HG03159 (cell line): ENCODE measurements around the gene IRAK3.
"Not testable (repeated sequence)": the region's sequence is repeated elsewhere in the genome, so short reads cannot be mapped to it uniquely, and the experiment has no call there.

Experiments used
- ATAC-seq: cut with Tn5 transposase; IDR thresholded peaks from one replicate; pipeline ENCODE4 v1.9.1; 2021; ENCODE audit warnings: mild to moderate bottlenecking, moderate library complexity; ENCODE audit not compliant: unreplicated experiment

Gene IRAK3

DNA sequence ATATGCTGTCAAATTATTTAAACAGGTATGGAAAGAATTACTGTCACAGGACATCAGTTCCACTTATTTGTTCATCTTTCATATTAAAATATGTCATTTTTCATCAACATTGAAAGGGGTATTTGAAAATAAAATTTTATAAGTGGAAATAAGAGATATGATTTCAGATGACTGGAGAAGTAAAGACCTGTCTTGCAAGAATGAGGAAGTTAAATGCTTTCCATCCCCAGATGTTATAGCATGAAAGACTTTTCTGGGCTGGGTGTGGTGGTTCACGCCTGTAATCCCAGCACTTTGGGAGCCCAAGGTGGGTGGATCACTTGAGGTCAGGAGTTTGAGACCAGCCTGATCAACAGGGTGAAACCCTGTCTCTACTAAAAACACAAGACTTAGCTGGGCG is 22.6 kb downstream of the IRAK3 start:
- not testable (repeated sequence) for ATAC-seq

DNA sequence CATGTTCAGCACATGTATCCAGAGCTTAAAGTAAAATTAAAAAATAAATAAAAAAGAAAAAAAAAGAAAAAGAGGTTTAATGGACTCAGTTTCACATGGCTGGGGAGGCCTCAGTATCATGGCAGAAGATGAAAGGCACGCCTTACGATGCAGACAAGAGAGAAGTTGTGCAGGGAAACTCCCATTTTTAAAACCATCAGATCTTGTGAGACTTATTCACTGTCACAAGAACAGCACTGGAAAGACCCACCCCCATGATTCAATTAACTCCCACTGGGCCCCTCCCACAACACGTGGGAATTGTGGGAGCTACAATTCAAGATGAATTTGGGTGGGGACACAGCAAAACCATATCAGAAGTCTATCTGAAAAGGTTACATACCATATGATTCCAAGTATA is 24.0 kb downstream of the IRAK3 start:
- not testable (repeated sequence) for ATAC-seq

DNA sequence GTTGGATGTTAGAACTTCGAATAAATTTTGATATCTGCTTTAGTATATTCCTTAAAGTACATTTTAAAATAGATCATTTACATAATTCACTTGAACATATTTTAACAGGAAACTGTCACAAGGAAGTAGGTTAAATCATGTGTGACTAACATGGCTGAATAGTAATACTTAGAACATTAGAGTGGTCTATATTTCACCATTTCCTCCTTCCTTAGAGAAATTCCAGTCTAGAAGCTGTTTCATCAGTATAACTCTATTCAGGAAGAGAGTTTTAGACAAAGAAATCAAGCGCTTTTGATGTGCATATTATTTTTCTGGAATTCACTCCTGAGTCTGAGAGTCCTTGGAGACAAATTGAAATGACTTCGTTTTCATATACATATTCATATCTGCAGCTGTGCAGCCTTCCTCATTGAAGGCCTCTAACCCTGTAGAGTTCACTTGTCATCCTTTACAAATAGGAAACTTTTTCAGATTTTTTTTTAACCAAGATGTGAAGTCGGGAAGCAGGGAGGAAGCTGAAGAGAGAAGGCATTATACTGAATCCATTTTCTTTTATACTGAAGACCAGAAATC is 28.4 kb downstream of the IRAK3 start:
- ATAC-seq = no peak

DNA sequence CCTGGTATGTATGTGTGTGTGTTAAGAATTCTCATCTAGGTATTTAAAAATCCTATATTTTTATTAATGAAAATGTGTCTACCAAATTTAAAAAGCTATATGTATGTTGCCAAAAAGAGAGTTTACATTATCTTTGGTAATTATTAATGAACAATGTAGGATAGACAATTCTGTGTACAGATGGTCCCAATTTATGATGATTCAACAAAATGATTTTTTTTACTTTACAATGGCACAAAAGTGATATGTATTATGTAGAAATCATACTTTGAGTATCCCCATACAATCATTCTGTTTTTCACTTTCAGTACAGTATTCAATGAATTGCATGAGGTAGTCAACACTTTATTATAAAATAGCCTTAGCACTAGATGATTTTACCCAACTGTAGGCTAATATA is 39.4 kb downstream of the IRAK3 start:
- ATAC-seq = no peak

DNA sequence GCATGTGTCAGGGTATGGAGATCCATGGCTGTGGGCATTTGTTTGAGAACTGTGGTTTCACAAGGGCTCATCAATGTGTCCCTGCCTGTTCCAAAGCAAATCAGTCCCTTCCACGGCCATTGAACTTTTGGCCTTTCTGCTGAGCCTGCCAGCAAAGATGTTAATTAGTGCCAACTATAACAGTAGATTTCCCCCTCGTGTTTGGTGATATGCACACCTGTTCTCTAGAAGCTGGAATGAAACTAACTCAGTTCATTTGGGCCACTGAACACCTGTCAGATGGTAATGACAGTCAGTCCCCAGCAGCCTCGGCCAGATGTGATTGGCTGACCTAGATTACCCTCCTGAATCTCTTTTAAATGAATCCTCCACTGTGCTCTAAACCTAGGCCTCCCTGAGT is 43.2 kb downstream of the IRAK3 start:
- ATAC-seq = peak; percentile 43

DNA sequence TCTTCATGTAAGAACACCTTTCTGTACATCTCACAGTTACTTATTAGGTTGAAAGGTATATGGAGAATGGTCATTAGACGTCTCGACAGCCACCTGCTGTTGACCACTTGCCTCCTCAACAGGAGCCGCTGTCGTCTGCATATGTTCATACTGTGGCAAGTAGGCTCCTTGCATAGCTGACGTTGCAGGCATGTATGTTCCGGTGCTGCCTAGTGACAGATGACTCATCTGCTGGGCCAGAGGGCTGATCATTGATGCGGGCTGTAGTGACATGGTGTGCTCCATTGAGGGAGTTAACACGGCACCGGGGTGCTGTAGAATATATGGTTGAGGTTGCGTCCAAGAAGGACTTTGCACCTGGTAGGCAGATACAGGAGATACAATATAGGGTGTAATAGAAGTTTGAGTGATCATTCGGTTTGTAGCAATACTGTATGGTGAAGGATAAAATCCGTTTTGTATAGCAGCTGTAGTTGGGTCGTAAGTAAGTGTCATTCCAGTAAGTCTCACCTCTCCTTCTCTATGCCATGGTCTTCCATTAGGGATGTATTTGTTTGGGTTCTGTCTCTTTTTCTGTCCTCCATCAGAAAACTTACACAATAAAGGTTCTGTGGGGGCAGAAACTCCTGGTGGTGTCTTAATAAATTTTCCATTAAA is 45.2 kb downstream of the IRAK3 start:
- peak; percentile 78 for ATAC-seq

DNA sequence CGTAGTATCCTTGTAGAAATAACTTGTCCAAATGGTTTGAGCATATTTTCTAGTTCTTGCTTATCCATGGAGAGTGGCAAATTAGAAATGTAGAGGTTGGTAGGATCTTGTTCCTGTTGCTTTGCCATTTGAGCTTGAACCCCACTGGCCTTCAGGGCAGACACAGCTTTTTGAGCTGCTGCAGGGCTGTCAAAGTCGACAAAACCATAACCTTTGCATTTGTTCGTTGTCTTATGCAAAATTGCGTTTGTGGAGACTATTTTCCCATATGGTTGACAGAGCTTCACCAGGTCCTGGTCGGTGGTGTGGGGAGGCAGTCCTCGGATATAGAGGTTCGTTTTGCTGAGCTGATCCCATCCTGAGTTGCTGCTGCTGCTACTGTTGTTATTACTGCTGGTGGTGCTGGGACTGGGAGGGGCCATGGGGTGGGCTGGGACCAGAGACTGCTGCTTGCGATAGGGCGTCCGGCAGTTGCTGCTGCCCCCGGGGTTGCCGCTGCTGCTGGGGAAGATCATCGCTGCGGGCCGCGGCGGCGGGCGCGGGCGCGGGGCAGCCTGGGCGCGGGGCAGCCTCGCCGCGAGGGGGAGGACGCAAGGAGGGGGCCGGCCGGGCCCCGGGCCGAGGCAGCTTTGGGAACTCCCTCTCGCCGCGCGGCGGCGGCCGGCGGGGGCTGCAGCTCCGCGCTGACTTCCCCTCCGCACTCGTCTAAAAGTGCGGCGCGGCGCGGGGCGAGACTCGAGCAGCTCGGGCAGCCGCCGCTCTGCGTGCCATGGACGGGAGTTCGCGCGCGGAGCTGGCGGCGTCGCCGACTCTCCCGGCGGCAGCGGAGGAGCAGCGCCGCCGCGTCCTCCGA is 46.0 kb downstream of the IRAK3 start:
- peak; percentile 45 for ATAC-seq

DNA sequence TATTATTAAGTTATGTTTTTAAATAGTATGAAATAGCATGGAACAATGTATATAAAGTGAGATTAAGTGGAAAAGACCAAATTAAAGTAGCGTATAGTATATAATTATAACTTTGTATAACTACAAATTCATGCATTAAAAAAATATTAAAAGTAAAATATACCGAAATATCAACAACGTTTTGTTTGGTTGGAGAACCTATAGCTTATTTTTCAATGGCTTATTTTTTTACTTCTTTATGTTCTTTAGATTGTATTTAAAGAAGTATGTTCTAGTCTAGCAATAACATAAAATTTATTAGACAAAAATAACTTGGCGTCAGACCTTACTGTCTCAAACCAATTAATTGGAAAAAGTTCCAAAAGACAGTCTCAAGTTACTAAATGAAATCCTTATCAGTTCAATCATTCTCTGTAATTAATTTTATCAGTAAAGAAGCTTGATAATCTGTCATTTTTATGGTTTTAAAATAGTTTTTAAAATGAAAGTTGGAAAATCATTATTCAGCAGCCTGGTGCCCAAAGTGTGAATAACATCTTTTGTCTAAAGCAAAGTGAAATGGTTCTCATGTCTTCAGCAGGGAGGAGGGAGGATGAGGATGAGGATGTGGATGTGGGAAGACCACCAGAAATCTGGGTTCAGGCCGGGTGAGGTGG is 46.7 kb downstream of the IRAK3 start:
- ATAC-seq = no peak

DNA sequence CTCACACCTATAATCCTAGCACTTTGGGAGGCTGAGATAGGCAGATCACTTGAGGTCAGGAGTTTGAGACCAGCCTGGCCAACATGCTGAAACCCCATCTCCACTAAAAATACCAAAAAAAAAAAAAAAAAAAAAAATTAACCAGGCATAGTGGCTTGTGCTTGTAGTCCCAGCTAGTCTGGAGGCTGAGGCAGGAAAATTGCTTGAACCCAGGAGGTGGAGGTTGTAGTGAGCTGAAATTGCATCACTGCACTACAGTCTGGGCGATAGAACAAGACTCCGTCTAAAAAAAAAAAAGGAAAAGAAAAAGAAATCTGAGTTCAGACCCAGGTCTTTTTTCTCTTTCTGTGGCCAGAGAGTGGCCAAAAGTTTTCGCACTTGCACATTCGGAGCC is 47.3 kb downstream of the IRAK3 start:
- not testable (repeated sequence) for ATAC-seq

DNA sequence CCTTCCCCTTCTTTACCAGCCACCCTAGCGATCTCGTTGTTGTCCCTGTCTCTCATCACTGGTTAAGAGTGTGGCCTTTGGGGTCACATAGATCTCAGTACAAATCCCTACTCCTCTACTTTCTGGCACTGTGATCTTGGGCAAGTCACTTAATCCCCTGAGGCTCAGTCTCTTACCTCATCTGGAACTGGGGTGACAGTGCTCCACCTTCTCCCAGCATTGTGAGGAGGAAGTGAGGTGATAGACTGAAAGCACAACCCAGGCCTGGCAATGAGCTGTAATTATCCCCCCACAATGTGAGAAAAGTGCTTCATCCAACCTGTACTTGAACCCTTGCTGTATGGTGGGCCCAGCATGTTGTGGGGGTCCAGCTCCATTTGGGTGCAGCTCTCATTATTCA is 48.0 kb downstream of the IRAK3 start:
- no peak for ATAC-seq

DNA sequence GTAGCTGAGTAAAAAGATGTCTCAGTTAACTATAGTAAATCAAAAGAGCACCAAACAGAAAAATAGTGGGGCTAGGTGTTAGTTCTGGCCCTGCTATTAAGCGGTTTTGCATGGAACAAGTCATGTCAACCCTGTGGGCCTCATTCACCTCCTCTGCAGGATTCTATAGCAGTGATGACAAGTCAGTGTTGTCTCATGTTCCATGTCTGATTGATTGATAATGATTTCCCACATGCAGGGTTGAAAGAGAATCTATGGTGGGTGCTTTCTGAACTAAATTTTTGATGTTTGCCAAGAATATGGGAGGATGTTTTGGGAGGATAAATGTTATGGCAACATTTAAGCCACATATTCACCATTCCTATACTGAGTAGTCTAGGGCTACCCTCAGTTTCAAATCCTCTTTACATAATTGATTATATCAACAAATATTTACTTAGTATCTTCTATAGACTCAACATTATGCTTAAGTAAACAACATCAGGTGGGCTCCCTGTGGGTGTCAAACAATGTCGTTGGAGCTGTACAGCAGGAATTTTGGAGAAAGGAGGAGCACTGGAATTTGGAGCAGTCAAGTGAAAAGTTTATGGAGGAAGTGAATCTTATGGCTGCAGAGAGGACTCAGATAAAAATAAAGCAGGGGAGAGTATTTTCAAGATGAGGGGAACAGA is 48.6 kb downstream of the IRAK3 start:
- no peak for ATAC-seq

DNA sequence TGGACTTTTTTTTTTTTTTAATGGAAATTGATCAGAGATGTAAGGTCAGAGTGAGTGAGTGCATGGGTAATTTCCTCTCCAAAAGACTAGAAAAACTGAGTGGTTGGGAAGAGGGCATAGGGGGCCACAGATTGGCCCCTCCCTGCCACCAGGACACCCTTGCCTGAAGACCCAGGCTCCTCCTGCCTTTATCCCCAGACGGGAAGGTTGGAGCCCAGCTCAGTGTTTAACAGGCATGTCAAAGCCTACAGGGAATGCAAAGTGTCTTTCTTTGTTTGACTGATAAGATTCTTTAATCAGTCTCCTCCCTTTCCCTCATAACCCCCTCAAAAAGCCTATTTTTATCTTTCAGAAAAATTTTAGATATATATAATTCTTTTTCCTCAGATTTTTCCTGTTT is 50.3 kb downstream of the IRAK3 start:
- ATAC-seq = no peak

DNA sequence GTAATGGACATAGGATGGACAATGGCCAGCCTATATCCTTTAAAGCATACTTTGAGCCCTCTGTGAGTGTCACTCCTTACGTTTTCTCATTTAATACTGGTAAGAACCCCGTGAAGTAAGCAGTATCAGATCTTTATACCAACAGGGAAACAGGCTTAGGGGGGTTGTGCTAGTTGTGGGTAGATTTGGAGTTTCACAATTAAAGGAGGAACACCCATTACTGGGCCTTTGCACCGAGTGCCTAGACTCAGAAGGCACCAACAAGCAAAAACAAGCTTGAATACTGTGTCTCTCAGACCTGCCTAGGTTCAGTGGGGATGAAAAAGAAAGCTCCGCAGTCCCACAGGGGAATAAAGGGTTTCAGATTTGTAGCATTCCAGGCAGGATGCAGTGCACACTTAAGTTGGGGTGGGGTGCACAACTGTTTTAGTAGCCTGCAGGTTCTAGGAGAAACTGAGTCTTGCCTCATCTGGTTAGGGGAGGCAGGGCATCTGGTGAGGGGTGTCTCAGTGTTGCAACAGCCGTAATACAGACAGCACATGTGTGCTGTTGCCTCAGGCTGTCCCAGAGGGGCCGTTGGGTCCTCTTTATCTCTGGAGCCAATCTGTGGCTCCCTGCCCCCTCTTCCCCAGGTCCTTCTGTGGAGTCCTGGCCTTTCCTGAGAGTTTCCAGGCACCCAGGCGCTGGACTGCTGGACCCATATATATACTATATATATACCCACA is 51.2 kb downstream of the IRAK3 start:
- no peak for ATAC-seq

DNA sequence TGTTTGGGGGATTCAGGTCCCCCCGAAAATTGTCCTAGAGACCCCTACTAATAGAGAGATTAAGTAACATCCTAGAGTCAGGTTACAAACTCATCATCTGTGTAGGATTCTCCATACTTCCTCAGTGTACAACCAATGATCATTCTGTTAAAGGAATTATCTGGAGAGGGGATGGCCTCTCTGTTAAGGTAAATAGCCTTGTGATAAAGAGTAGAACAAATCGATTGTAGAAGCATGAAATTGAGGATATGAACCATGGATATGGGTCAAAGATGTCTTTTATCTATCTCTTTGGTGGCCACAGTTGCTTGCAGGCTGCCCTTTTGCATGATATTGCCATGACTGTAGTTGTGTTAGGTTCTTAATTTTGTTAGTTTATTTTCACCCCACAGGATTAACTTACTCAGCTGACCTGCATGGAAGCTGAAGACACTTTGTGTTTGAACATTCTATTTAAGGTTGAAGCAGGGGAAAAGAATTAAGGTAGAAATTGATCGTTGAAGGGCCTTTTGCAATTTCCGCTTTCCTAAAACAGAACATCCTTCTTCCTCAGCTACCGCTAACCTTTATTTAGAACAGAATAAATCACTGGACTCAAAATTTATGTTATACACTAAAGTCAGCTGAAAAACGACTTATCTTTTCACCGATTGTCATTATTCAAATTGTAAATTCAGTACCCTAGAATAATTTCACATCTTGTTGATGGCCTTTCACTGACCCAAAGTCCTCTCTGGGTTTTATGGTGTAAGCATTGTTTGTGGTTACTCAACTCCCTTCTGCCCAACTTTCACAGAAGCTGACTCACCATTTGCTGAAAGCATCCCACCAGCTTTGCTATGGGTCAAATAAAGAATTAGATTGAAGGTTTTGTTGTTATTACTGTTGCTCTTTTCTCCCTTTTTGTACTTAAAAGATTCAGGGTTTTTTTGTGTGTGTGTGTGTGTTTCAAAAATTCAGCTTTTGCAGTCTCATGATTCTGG is 52.3 kb downstream of the IRAK3 start:
- no peak for ATAC-seq

DNA sequence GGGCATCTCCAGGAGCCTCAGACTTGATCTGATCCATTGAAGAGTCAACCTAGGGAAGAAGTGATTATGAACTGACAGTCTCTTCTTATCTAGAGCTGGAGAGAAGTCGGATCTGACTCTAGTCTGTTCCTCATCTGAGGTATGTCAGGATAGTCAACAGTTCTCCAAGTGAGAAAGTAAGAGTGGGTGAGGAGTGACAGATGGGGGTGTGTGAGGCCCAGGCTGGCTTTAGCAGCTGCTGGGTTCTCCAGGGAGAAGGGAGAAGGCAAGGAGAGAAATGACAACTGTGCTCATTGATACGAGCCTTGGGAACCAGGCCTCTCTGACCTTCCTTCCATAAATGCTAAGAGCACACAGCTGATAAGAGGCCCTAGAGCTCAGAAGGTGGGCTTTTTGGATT is 53.3 kb downstream of the IRAK3 start:
- no peak for ATAC-seq

DNA sequence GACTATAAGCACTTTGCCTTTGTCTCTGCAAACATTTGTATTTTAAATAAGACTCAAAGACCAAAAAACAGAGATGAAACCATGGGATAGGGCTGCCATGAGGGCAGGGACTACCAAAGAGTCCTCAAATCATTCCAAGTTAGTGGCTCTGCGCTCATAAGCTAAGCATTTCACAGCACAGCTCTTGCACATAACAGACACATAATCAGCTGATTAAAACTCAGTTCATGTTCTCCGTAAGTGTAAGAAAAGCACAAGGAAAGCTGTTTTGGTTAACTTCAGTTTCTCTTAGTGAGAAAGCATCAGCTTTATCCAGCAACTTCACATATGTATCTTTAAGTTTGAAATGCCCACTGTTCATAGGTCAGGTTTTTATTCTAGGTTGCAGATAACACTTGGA is 54.9 kb downstream of the IRAK3 start:
- no peak for ATAC-seq

DNA sequence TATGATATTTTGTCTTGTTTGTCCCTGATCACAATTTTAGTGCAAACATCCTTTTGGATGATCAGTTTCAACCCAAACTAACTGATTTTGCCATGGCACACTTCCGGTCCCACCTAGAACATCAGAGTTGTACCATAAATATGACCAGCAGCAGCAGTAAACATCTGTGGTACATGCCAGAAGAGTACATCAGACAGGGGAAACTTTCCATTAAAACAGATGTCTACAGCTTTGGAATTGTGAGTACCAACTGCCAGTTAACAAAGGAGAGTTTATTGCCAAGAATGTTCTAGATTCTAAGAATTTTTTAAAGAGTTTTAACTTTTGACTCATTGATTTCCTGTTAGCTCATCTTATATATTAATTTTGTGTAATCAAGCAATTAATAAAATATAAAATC is 55.4 kb downstream of the IRAK3 start:
- ATAC-seq = no peak

DNA sequence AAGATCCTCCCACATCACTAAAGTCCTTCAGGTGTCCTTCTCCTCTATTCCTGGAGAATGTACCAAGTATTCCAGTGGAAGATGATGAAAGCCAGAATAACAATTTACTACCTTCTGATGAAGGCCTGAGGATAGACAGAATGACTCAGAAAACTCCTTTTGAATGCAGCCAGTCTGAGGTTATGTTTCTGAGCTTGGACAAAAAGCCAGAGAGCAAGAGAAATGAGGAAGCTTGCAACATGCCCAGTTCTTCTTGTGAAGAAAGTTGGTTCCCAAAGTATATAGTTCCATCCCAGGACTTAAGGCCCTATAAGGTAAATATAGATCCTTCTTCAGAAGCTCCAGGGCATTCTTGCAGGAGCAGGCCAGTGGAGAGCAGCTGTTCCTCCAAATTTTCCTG is 58.7 kb downstream of the IRAK3 start:
- no peak for ATAC-seq

DNA sequence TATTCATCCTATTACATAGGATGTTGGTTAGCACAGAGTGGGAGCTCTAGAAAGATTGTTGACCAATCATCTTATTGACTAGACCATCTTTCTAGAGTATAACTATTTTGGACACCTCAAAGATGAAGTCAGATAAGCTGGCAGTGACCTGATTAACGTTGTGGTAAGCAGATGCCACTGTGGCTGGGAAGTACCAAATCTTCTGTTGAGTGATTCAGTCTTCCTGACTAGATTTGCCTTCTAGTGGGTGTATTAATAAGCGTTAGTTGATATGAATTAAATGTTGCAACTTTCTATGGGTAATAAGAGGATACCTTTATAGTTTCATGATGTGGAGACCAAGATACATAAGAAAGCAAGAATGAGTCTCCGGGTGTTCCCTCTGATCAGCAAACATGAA is 62.0 kb downstream of the IRAK3 start:
- ATAC-seq = no peak
